Neural cell (in vitro differentiated cells): ENCODE results near the gene PROX1. TPM values are rescaled to one million over a fixed set of nuclear protein-coding genes. Genes with fewer than 3 reads are reported as not detected.

Experiments
- H2AFZ ChIP-seq: fragments of 200-600, 300-800 bp; sonication (generic), shearing (Covaris generic); 2 replicates; pipeline ENCODE4 v1.6.0; 2014; ENCODE audit warnings: low read depth, mild to moderate bottlenecking, antibody characterized with exemption, low read length, moderate library complexity
- H3F3A ChIP-seq: fragments of 200-600 bp; shearing (Covaris generic); 2 replicates; pipeline ENCODE4 v1.6.1; 2016; ENCODE audit warnings: mild to moderate bottlenecking, moderate library complexity, mixed read lengths, antibody characterized with exemption, low read length; ENCODE audit not compliant: insufficient read depth, poor library complexity, severe bottlenecking
- H3K27ac ChIP-seq: fragments of 200-600, 300-800 bp; sonication (generic), shearing (Covaris generic); 2 replicates; pipeline ENCODE4 v1.5.1; 2014; ENCODE audit warnings: mild to moderate bottlenecking, low read length, moderate library complexity
- H3K27me3 ChIP-seq: fragments of 300-800, 200-600 bp; sonication (generic), shearing (Covaris generic); 2 replicates; pipeline ENCODE4 v1.6.0; 2014; ENCODE audit warnings: mild to moderate bottlenecking, low read depth, low read length, moderate library complexity; ENCODE audit not compliant: insufficient read depth
- H3K36me3 ChIP-seq: fragments of 300-800, 200-600 bp; sonication (generic), shearing (Covaris generic); 2 replicates; pipeline ENCODE4 v1.5.1; 2014; ENCODE audit warnings: mild to moderate bottlenecking, antibody characterized with exemption, low read length, moderate library complexity; ENCODE audit not compliant: insufficient read depth
- H3K4me2 ChIP-seq: fragments of 300-800, 200-600 bp; sonication (generic), shearing (Covaris generic); 2 replicates; pipeline ENCODE4 v1.6.0; 2014; ENCODE audit warnings: mild to moderate bottlenecking, low read length
- H3K4me3 ChIP-seq: fragments of 300-800, 200-600 bp; sonication (generic), shearing (Covaris generic); 2 replicates; pipeline ENCODE4 v1.5.1; 2014; ENCODE audit warnings: mild to moderate bottlenecking, low read length, moderate library complexity
- H3K79me2 ChIP-seq: fragments of 200-600 bp; shearing (Covaris generic); replicated peaks from 2 replicates; pipeline ENCODE4 v1.6.0; 2014; ENCODE audit warnings: mild to moderate bottlenecking, low read length, moderate library complexity; ENCODE audit not compliant: insufficient read depth
- H3K9ac ChIP-seq: fragments of 300-800, 200-600 bp; sonication (generic), shearing (Covaris generic); 2 replicates; pipeline ENCODE4 v1.6.1; 2016; ENCODE audit warnings: mild to moderate bottlenecking, low read length, mixed read lengths
- H3K9me2 ChIP-seq: fragments of 200-600 bp; shearing (Covaris generic); 2 replicates; pipeline ENCODE4 v1.6.1; 2016; ENCODE audit warnings: mild to moderate bottlenecking, low read length, mixed read lengths; ENCODE audit not compliant: insufficient read depth
- H3K9me3 ChIP-seq: fragments of 200-600, 300-800 bp; sonication (generic), shearing (Covaris generic); 2 replicates; pipeline ENCODE4 v1.6.1; 2016; ENCODE audit warnings: mild to moderate bottlenecking, mixed run types, low read length, moderate library complexity, mixed read lengths
- H4K20me1 ChIP-seq: fragments of 200-600 bp; shearing (Covaris generic); 2 replicates; pipeline ENCODE4 v1.6.1; 2016; ENCODE audit warnings: mild to moderate bottlenecking, mixed run types; ENCODE audit not compliant: insufficient read depth
- EP300 ChIP-seq: fragments of 450-650 bp; conservative IDR thresholded peaks from 2 replicates; pipeline ENCODE4 v1.6.1; 2014; ENCODE audit warnings: antibody characterized with exemption, mild to moderate bottlenecking, moderate library complexity; ENCODE audit not compliant: poor library complexity, severe bottlenecking
- EZH2 ChIP-seq: fragments of 200-600, 300-800 bp; shearing (Covaris generic), sonication (generic); IDR thresholded peaks from 2 replicates; pipeline ENCODE4 v1.6.1; 2014; ENCODE audit warnings: antibody characterized with exemption, low read length, borderline replicate concordance, mild to moderate bottlenecking; ENCODE audit not compliant: insufficient read depth, poor library complexity, severe bottlenecking
- MXI1 ChIP-seq: fragments of 450-650 bp; conservative IDR thresholded peaks from 2 replicates; pipeline ENCODE4 v1.6.1; 2014; ENCODE audit warnings: antibody characterized with exemption, mild to moderate bottlenecking; ENCODE audit not compliant: poor library complexity, severe bottlenecking
- POLR2AphosphoS5 ChIP-seq: IDR thresholded peaks from 2 replicates; pipeline ENCODE4 v1.6.1; 2012
- RAD21 ChIP-seq: fragments of 450-650 bp; conservative IDR thresholded peaks from 2 replicates; pipeline ENCODE4 v1.6.1; 2014; ENCODE audit warnings: antibody characterized with exemption, mild to moderate bottlenecking, moderate library complexity
- SMC3 ChIP-seq: fragments of 450-650 bp; conservative IDR thresholded peaks from 2 replicates; pipeline ENCODE4 v1.6.1; 2014; ENCODE audit warnings: antibody characterized with exemption, mild to moderate bottlenecking, moderate library complexity; ENCODE audit not compliant: poor library complexity
- TAF1 ChIP-seq: IDR thresholded peaks from 2 replicates; pipeline ENCODE4 v1.6.1; 2012; ENCODE audit warnings: low read depth
- polyA plus RNA-seq: library from polyadenylated mRNA; depleted of rRNA; stranded (reverse); fragments of >200 nt; gene quantifications from 2 replicates; pipeline ENCODE4 v1.2.3, GENCODE V29; 2014
- TF ChIP-seq, protein P1 (sequence below): IDR thresholded peaks from 2 replicates; pipeline ENCODE4 v1.6.1; 2012; ENCODE audit warnings: borderline replicate concordance
- TF ChIP-seq, protein P2 (sequence below): fragments of 450-650 bp; IDR thresholded peaks from 2 replicates; pipeline ENCODE4 v1.5.1; 2014; ENCODE audit warnings: antibody characterized with exemption, mild to moderate bottlenecking, moderate library complexity; ENCODE audit not compliant: poor library complexity, severe bottlenecking

Gene PROX1
- polyA plus RNA-seq, 1 donor from 2014 or later = 1.0 TPM

DNA sequence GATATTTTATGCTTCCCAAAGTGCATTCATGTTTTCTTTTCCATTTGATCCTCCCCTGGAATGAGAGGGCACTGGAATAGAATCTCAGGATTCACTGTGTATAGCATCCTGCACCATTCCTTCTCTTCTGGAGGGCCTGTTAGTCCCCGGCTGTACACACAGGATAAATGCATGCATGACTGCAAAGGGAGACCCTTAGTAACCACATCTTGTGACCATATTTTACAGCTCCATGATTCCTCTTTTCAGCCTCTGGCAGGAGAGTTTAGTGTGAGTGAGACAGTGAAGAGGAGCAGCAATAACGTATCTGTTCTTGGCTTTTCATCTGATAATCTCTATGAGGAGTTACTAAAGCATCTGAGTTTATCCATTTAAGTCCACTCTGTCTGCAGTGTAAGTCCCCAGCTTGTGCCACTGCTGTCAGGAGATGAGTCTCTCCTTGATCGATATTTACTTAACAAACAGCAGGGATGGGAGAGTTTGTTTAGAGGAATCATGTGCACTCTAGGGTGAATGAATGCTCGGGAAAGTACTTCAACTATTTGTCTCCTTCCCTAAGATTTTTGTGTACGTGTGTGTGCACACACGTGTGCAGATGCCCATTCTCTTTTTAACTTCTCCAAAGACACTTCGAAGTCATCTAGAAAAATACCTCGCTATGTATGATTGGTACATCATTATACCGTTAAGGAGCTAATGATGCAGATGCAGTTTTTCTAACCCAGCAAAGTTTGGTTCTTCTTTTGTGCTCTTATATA lies 41.1 kb downstream of the PROX1 start:
- H3K4me3 ChIP-seq = no peak overlapping the region
- no peaks in the 10 kb centered on the region for H3K9me2 ChIP-seq
- H4K20me1 ChIP-seq = no peaks in the 10 kb centered on the region
- no peaks in the 10 kb centered on the region for H3F3A ChIP-seq
- no peaks in the 10 kb centered on the region for H3K79me2 ChIP-seq
- no peaks in the 10 kb centered on the region for H3K9me3 ChIP-seq
- TF ChIP-seq EP300 = no peak
- TF ChIP-seq, protein P1, sequence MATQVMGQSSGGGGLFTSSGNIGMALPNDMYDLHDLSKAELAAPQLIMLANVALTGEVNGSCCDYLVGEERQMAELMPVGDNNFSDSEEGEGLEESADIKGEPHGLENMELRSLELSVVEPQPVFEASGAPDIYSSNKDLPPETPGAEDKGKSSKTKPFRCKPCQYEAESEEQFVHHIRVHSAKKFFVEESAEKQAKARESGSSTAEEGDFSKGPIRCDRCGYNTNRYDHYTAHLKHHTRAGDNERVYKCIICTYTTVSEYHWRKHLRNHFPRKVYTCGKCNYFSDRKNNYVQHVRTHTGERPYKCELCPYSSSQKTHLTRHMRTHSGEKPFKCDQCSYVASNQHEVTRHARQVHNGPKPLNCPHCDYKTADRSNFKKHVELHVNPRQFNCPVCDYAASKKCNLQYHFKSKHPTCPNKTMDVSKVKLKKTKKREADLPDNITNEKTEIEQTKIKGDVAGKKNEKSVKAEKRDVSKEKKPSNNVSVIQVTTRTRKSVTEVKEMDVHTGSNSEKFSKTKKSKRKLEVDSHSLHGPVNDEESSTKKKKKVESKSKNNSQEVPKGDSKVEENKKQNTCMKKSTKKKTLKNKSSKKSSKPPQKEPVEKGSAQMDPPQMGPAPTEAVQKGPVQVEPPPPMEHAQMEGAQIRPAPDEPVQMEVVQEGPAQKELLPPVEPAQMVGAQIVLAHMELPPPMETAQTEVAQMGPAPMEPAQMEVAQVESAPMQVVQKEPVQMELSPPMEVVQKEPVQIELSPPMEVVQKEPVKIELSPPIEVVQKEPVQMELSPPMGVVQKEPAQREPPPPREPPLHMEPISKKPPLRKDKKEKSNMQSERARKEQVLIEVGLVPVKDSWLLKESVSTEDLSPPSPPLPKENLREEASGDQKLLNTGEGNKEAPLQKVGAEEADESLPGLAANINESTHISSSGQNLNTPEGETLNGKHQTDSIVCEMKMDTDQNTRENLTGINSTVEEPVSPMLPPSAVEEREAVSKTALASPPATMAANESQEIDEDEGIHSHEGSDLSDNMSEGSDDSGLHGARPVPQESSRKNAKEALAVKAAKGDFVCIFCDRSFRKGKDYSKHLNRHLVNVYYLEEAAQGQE = no peak
- TF ChIP-seq MXI1 = no peak
- no peak for TF ChIP-seq RAD21
- no peak for TF ChIP-seq EZH2
- TF ChIP-seq TAF1 = no peak
- TF ChIP-seq POLR2AphosphoS5 = no peak
- TF ChIP-seq SMC3 = no peak
- TF ChIP-seq, protein P2, sequence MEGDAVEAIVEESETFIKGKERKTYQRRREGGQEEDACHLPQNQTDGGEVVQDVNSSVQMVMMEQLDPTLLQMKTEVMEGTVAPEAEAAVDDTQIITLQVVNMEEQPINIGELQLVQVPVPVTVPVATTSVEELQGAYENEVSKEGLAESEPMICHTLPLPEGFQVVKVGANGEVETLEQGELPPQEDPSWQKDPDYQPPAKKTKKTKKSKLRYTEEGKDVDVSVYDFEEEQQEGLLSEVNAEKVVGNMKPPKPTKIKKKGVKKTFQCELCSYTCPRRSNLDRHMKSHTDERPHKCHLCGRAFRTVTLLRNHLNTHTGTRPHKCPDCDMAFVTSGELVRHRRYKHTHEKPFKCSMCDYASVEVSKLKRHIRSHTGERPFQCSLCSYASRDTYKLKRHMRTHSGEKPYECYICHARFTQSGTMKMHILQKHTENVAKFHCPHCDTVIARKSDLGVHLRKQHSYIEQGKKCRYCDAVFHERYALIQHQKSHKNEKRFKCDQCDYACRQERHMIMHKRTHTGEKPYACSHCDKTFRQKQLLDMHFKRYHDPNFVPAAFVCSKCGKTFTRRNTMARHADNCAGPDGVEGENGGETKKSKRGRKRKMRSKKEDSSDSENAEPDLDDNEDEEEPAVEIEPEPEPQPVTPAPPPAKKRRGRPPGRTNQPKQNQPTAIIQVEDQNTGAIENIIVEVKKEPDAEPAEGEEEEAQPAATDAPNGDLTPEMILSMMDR = no peak
- no peak overlapping the region for H3K4me2 ChIP-seq
- no peak overlapping the region for H3K9ac ChIP-seq
- H3K36me3 ChIP-seq = no peaks in the 10 kb centered on the region
- no peak overlapping the region for H2AFZ ChIP-seq
- no peaks in the 10 kb centered on the region for H3K27me3 ChIP-seq
- no peak overlapping the region for H3K27ac ChIP-seq

DNA sequence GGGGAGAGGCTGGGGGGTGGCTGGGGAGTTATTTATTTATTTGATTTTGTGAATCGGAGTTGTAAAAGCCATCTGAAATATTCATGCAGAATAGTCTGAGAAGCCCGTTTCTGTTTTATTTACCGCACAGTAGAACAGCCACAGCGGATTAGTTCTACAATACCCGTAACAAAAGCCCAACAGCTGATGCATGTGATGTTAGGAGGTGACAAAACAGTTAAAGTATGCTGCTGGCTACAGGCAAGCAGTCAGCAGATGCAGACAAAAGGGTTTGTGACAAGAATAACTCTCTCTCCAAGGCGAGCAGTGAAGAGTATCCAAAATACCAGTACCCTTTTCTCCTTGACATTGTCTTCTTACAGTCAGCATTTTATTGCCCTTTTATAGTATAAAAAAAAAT lies 42.0 kb downstream of the PROX1 start:
- Histone ChIP-seq H3K9me2 (no peaks in the 10 kb centered on the region), H3K79me2 (no peaks in the 10 kb centered on the region), H4K20me1 (no peaks in the 10 kb centered on the region), H3K4me3 (no peak overlapping the region), H3F3A (no peaks in the 10 kb centered on the region), H2AFZ (no peak overlapping the region), H3K27me3 (no peaks in the 10 kb centered on the region), H3K4me2 (no peak overlapping the region), H3K9me3 (no peaks in the 10 kb centered on the region), H3K9ac (no peak overlapping the region), H3K27ac (no peak overlapping the region), H3K36me3 (no peaks in the 10 kb centered on the region)
- TF ChIP-seq TAF1 (no peak), RAD21 (no peak), EP300 (no peak), SMC3 (no peak), EZH2 (no peak), POLR2AphosphoS5 (no peak), MXI1 (no peak)
- TF ChIP-seq, protein P2 = no peak
- TF ChIP-seq, protein P1 = no peak
